Measurements from ENCODE around the gene SCG5.
A peak's percentile ranks its signal among the peaks of the same experiment; 100 is the strongest.
"Not testable (repeated sequence)": the region's sequence is repeated elsewhere in the genome, so short reads cannot be mapped to it uniquely, and the experiment has no call there.

The SCG5 gene, protein sequence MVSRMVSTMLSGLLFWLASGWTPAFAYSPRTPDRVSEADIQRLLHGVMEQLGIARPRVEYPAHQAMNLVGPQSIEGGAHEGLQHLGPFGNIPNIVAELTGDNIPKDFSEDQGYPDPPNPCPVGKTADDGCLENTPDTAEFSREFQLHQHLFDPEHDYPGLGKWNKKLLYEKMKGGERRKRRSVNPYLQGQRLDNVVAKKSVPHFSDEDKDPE

DNA sequence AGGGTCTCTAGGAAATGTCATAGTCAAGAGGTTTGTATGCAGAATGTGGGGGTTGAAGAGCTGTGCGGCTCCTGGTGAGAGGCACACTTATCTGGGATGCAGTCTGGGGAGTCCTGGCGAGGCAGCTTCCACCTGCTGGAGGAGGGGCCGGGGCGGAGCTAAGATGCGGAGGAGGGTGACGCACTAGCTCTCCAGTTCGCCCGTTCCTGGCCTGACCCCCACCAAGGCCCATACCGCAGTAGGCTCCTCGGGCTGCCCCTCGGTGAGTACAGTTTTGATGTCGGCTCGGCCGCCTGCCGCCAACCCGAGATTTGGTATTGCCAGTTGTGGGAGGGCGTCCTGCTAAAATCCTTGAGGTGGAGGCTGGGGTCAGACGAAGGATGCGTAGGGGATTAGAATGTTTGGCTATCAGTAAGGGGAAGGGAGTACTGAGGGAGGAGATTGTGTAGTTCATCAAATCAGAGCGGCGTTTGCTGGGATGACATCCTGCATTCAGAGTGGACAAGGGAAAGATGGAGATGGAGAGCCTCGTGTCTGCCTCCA lies at the start of gene SCG5:
Gene SCG5, plus strand, starts transcription at position 194 of the 543 bp plus-strand sequence. CDS start 1,883 bp downstream, outside the sequence.
- ATAC-seq = no peak

DNA sequence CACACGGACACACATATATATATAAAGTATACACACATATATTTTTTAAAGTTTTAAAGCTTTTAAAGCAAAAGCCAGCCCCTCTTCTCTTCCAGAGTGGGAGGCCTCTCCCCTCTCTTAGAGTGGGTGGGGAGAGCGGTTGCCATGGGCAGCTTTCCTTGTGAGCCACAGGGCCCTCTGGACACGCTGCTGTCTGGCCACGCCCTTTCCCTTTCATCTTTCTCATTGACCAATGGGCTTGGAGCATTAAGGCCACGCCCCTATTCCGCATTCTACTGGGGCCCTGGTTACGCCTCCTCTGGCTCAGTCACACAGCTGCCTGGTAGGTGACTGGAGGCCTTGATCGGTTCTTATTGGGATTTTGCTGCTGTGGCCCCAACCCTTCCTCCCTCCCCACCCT lies 48.4 kb upstream of the SCG5 start, which contains the start of gene GOLGA8N:
Gene GOLGA8N, plus strand, starts transcription at position 306 of the 400 bp plus-strand sequence.
- ATAC-seq = not testable (repeated sequence)

DNA sequence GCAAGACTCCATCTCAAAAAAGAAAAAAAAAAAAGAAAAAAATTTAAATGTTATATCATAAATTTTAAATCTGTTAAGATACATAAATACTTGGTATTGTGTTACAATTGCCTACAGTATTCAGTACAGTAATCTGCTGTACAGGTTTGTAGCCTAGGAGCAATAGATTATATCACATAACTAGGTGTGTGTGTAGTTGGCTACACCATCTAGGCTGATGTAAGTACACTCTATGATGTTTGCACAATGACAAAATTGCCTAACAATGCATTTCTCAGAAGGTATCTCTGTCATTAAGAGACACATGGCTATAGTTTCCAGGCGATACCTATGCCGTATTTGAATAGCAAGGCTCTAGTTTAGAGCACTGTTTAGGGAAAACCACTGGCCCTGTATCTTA lies 32.0 kb upstream of the SCG5 start:
- ATAC-seq = not testable (repeated sequence)

DNA sequence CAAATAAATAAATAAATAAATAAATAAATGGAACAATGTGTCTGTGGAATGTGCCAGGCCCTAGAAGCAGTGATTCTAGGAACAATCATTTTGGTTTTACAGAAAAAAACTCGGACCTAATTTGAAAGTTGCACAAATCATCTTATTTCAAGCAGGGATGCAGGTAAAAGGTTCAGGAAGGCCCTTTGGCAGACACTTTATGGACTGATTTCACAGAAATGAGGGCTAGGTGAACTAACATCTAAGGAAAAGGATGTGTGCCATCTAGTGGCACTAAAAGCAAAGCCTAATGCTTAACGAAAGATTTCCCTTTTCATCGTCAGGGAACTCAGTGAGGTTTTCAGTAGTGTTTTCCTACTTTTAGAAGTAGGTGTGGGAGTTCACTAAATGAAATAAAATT lies 30.8 kb upstream of the SCG5 start:
- not testable (repeated sequence) for ATAC-seq

DNA sequence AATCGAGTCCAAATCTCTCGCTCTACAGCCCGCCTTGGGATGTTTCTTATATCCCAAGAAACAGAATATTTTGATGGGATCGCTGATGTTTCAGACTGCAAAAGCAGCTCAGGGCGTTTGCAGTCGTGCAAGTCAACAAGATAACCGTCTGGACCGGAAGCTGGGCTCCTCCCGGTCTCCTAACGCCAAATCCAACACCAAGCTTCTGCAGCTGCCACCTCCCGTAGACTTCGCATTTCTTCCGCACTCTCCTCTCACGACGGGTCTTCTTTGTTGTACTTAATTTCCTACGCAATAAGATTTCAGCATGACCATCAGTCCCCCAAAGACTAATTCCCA lies 26.8 kb upstream of the SCG5 start:
- ATAC-seq = peak; percentile 13 to 15

DNA sequence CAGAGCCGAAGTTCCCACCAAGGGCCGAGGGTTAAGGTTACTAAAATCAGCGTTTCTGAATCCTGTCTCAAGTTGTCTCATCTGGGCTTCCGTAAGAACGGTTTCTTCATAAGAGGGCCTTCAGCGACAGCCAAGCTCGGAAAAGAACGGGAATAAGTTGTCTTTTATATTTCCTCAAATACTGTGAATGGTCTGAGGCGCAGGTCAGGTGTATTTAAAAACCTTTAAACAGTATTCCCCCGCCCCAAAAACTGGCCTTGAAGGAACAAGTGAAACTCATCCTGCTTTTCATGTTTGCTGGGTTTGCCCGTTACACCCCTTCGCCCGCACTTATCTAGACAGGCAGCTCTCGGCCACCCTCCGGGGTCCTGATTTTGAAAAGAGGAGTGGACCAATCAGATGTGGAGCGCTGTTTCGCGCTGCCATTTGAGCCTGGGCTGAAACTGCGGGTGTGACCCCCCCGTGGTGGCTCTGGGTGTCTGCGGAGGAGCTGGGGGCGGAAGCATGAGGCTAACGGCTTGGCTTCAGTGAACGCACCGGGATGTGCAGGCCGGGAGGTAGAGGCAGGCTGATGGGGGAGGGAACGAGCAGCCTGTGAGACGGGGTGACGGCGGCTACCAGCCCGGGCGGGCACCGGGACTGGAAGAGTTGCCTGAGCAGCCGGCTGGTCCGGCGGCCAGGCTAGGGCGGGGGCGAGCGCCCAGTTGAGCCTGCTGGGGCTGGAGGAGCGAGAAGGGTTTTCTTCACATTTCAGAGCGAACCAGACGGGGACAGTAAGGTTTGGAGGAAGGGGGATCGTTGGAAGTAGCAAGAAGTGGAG lies 26.2 kb upstream of the SCG5 start, which contains the start of gene ARHGAP11A:
Gene ARHGAP11A, plus strand, starts transcription at position 454 of the 820 bp plus-strand sequence. CDS start 708 bp downstream, outside the sequence.
- peak; percentile 87 to 89 for ATAC-seq

DNA sequence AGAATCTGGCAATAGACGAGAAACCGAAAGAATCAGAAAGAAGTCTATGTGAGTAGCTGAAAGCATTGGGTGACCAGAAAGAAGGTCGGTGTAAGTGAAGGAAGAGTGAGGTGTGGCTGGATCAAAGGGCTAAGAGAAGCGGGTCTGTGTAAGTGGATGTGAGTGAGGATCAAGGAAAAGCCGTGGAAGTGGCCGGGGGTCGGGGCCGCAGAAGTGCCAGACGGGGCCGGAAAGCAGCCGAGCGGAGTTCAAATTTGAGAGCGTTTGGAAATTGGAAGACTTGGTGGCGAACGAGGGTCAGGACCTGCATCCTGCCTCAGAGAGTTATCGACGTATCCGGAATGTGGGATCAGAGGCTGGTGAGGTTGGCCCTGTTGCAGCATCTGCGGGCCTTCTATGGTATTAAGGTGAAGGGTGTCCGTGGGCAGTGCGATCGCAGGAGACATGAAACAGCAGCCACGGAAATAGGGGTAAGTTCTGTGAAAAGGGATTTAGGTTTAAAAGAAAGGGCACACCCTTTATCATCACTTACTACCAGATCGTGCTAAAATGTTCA lies 25.6 kb upstream of the SCG5 start:
- ATAC-seq = peak; percentile 12 to 15

DNA sequence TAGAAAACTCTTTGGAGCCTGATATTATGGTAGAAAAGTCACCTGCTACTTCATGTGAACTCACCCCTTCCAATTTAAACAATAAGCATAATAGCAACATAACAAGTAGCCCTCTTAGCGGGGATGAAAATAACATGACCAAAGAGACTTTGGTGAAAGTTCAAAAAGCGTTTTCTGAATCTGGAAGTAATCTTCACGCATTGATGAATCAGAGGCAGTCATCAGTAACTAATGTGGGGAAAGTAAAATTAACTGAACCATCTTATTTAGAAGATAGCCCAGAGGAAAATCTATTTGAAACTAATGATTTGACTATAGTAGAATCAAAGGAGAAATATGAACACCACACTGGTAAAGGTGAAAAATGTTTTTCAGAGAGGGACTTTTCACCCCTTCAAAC lies 5.1 kb upstream of the SCG5 start:
- ATAC-seq = no peak

DNA sequence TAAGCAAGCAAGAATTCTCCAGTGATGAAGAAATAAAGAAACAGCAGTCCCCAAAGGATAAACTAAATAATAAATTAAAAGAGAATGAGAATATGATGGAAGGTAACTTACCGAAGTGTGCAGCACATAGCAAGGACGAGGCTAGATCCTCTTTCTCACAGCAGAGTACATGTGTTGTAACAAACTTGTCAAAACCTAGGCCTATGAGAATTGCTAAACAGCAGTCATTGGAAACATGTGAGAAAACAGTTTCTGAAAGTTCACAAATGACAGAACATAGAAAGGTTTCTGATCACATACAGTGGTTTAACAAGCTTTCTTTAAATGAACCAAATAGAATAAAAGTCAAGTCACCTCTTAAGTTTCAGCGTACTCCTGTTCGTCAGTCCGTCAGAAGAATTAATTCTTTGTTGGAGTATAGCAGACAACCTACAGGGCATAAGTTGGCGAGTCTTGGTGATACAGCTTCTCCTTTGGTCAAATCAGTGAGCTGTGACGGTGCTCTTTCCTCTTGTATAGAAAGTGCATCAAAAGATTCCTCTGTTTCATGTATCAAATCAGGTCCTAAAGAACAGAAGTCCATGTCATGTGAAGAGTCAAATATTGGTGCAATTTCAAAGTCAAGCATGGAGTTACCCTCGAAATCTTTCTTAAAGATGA lies 4.5 kb upstream of the SCG5 start:
- no peak for ATAC-seq

DNA sequence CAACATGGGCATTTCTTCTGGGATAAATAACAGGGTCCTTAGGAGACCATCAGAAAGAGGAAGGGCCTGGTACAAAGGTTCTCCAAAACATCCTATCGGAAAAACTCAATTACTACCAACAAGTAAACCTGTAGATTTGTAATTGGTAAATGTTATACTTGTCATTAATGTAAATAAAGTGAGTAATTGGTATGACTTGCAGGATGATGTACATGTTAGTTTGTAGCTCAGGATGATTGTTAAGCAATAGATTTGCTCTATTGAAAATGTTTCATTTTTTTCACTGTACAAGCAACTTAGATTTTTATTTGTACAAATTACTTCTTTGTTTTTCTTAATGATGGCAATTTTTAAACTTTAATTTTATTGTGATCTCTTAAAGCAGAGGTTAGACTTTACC lies 3.8 kb upstream of the SCG5 start:
- ATAC-seq = no peak

DNA sequence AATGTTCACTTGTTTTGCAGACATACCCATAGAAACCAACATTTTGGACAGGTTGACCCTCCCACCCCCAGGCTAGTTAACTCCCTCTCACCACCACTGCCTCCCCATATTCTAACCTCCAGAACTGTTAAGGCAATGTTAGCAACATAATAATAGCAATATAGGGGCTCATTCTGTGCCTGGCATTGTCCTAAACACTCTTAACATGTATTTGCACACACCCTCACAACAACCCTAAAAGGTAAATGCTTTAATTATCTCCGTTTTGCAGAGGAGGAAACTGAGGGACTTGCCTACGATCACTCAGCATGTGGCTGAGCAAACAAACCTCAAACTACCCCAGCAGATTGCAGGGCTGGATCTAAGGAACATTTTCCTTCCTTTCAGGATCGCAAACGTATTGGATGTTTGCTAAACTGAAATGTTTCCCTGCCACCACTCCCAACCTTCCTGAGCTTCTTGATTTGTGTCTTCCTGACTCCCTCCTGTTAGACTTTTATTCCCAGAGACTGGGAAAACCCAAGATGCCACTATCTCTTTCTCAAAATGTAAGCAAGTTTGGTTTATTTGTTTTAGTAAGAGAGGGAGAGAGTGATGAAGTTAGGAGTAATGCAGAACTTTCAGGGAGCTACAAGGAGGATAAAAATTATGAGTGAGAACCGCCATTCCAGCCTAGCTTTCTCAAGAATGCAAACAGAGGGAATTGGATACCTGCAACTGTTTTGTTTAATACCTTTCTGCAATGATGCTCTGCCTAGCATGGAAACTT lies 1.3 kb downstream of the SCG5 start:
- ATAC-seq = no peak

DNA sequence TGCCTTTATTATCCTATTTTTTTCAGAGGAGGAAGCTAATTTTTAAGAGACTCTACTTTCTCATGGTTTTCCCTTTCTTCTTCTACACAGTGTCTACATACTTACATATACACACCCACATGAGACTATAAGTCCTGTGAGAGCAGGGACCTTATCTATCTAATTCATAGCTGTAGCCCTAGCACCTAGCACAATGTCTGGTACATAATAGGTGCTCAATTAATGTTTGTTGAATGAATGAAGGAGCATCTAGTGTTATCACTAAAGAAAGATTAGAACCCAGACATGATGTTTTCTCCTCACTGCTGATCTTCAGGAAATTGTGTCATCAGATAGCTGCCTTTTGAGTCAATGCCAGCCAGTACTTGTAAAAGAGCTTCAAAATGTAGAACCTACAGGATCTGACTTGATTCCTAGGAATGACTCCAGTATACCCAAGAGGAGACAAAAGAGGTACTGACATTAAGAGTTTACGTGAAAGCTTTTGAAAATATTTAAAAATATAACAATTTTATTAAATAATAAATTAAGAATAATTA lies 2.5 kb downstream of the SCG5 start:
- ATAC-seq = no peak

DNA sequence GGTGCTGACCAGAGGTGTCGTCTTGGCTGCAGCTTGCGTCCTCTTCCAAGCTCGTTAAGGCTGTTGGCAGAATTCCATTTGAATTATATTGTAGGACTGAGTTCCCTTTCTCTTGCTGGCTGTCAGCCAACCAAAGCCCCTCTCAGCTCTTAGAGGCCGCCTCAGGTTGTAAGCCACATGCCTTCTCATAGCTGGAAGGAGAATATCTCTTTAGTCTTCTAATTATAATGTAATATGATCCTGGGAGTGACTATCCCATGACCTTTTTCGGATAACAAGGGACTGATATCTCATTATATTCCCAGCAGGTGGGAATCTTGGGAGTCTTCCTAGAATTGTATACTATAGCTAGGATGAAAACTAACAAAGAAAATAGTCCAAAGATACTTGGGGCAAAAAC lies 4.8 kb downstream of the SCG5 start:
- no peak for ATAC-seq

DNA sequence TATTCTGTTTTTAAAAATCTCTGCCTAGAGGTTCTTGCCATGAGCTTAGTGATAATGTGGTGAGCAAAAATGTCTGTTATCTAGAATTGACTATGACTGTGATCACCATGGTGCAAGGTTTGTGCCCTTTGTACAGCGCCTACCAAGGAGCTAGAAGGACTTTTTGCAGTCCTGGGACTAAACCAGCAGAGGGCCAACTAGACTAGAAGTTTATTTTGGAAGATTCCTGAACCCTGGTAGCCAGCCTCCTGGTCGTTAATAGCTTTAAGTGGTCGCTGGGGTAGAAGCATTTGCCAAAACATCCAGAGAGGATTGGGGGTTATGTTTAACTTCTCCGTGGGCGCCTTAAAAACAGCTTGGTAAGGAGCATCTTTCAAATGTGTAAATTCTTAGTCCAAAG lies 7.8 kb downstream of the SCG5 start:
- no peak for ATAC-seq

DNA sequence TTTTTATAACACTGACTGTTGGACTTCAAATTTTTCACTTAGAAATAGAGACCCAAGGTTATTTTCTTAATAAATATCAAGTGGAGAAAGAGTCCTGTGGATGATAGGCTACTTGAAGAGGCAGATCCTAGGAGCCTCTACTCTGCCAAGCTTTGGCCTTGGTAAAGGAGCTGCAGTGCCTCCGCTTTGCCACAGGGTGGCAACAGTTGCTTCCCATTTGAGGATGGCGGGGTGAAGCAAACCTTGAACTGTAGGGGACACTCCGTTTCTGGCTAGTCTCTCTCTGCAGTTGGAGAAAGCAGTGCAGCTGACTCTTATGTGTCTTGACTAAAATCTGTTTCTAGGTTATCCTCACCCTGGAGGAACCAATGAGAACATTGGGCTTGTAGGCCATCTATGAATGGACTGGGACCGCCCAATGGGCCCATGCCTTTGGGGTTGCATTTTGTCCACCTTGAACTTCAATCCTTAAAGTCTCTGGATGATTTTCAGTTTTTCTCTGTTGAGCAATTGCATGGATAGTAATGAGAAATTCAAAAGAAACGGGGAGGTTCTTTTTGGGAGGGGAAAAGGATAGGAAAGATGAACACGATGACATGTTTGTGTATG lies 9.8 kb downstream of the SCG5 start:
- peak; percentile 51 to 53 for ATAC-seq

DNA sequence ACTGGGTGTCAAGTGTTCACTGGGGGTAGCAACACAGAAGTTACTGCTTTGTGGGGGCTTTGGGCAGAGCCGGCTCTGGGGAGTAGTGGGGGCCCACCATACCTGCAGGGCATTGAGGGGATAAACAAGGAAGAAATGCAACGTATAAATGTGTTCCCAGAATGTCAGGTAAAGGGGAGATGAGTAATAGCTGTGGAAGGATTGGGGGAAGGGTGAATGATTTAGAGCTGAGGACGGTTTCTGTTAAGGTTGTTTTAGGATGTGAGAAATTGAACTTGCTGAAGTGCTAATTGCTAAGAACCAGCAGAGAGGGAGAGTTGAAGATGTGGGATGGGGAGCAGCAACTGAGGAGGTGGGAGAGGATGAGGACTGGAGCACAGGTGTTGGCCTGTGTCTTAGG lies 10.7 kb downstream of the SCG5 start:
- ATAC-seq = no peak

DNA sequence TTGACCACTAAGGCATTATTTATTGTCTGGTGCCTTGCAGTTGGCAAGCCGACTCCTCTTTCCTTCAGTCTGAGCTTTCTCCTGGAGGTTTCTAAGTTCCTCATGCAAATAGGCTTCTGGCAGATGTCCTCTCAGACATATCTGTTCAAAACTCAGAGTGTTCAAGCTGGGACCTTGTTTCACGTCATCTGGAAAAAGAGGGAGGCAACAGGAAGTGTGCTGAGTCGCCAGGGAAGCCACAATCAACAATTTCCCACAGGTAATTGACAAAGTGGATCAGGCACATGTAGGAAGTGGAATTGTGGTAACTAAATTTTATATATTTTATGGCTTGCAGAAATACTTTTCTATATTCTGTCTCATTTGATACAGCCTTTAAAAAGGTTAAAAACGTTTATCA lies 14.6 kb downstream of the SCG5 start:
- ATAC-seq = no peak

DNA sequence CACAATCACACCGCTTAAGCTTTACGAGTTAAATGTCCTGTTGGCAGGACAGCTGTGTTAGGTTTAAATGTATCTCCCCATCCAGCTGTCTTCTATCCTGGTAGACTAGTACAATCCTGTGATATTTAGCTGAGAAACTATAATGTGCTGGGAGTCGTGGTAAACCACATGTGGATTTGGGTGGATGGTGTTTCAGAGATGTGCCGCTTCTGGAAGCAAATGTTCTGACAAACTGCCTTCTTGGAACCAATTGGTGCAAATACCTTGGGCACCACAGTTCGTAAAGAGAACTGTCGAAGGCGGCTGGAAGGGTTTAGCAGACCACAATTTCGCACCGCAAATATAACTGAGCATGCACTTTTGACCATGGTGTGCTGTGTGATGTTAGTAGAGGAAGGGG lies 15.0 kb downstream of the SCG5 start:
- no peak for ATAC-seq

DNA sequence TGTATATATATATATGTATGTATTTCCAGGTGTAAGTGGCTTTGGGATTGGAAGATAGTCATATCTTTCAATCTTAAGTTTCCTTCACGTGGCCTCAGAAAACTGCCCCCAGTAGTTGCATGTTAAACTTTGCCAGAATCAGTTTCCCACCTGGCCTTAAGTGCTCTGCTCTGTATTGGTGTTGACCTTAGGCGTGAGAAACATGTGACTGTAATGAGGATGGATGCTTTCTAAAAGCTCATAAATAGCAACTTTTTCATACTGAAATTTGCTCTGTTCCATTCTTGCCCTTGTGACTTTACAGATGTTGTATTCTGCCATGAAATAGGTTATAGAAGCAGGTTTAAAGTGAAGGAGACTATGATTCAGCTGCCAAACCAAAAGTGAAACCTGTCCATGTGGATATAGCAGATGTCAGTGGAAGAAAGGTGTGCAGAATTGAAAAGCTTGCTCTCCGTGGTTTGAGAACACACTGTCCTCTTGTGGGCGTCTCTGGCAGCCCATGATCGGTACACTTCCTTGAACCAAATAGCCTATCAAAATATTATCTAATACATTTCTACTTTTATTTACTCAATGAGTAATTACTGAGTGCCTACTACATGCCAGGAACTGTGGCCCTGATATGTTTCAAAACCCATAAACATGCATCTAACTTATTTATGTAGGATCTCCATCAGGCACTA lies 15.8 kb downstream of the SCG5 start:
- ATAC-seq = peak; percentile 79 to 89

DNA sequence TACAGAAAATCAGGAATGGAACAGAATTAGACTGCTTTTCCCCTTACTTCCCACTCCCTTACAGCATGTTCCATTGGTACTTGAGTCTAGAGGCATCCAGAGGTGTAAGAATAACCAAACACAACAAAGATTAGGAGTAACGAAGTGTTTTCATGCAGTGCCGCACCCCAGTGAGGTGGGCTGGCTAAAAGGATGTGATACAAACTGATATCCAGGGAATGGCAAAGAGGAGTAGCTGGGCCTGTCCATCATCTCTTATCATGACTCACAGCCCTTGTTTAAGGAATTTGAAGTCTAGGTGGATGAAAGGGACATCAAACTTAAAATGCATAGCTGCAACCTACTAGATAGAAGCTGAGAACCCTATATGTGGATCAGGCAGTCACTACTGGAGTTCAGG lies 16.4 kb downstream of the SCG5 start:
- ATAC-seq = no peak

Measured in activated CD4-positive, CD25-positive, alpha-beta regulatory T cell treated with anti-CD3 and anti-CD28 coated beads, Interleukin-2, amount 50 U/mL, for 24 hours (primary cell).